DMS 273 (cell line): ENCODE data around the gene ZNF91.
A peak's percentile ranks its signal among the peaks of the same experiment; 100 is the strongest.
"Not testable (repeated sequence)": the region's sequence is repeated elsewhere in the genome, so short reads cannot be mapped to it uniquely, and the experiment has no call there.

Experiments used
- DNase-seq: peaks from one replicate; lab custom pipeline; 2025; ENCODE audit not compliant: unreplicated experiment; lab: John Stamatoyannopoulos, UW

The ZNF91 gene

DNA sequence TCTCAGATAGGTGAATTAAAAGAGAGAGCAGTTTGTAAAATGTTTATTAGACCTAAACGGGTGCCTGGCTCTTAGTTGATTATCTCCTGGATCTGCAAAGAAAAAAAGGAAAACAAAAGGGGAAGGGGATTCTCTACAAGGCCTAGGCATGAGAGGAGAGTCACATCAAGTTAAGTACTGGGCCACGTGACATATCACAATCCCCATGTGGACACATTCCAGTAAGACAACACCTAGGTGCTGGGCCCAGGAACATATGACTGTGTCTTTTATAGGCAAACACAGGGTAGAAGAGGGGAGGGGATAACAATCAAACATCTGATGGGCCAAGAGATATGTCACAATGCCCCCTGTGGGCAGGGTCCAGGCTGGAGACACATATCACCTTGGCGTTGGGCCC is 4.2 kb upstream of the ZNF91 start:
- no peak for DNase-seq

DNA sequence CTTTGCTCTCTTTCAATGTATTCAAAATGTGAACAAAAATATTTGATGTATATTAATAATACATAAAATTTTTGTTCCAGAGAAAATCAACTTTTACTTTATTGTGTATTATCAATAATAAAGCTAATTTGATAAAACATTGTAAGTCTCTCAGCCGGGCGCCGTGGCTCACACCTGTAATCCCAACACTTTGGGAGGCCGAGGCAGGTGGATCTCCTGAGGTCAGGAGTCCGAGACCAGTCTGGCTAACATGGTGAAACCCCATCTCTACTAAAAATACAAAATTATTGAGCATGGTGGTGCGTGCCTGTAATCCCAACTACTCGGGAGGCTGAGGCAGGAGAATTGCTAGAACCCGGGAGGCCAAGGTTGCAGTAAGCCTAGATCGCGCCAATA is 449 bp upstream of the ZNF91 start:
- not testable (repeated sequence) for DNase-seq

DNA sequence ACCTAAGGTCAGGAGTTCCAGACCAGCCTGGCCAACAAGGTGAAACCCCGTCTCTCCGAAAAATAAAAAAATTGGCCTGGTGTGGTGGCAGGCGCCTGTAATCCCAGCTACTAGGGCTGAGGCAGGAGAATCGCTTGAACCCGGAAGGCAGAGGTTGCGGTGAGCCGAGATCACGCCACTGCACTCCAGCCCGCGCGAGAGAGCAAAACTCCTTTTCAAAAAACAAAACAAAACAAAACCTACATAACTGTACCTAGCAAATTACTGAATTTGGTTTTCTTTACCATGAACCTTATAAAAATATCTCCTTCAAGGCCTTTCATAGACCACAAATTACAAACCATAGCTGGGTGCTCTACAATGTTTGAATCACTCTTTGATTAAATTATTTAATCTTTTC is 760 bp downstream of the ZNF91 start:
- peak; percentile 40 for DNase-seq

DNA sequence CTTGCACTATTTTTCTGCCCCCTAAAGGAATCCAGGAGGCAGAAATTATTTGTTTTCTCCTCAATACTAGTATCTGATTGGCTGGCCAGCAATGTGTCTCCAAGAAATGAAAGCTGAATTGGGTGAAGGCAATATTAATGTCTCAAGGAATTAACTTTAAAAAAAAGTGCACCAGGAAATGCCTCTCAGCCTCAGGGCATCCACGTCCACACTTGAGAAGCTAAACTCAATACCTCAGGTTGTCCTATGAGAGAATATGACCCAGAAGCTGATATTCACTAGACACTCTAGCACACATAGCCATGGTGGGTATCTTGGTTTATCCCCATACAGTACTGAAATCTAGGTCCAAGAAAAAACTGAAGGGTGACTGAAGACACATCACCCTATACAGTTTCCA is 2.1 kb downstream of the ZNF91 start:
- no peak for DNase-seq

DNA sequence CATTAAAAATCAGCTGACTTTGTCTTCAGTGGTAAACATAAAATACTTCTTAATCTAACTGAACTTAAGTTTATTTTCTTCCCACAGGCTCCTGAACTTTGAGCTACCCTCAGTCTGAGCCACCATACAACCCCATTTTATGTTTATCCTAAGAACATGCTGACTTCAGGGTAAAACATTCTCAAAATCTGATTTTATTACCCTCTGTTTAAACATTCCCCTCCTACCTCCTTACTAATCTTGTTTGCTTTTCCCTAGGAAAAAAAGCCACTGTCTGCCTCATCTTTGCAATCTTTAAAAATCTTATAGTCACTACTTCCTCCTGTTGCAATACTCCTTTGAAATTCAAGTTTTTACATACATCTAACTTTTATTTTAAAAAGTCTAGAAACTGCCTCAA is 4.0 kb downstream of the ZNF91 start:
- no peak for DNase-seq

DNA sequence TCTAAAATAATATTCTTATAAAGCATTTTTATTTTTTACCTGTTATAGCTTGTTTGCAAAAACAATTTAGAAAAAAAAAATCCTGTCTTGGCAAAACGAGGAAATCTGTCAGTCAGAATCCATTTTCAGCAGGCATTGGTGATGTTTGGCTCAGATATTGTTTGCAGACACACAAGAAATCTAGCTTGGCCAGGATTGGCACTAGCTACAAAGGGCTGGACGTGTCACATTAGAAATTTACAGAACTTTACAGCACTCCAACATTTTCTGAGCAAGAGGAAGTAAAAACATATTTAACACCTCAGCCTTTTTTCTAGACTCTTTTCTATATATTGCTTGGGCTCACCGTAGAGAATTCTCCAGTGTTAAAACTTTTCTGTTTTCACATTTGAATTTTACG is 9.9 kb downstream of the ZNF91 start:
- DNase-seq = no peak

DNA sequence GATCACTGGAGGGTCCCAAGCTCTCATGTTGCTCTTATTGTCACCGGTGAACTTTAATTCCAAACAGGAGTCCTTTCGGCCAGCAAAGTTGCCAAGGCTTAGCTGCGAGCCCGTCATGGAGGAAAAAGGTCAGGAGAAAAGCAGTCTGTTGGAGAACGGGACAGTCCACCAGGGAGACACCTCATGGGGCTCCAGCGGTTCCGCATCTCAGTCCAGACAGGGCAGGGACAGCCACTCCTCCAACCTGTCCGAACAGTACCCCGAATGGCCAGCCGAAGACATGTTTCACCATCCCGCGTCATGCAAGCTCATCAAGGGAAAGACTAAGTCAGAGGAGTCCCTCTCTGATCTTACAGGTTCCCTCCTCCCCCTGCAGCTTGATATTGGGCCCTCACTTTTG is 10.4 kb downstream of the ZNF91 start:
- DNase-seq = no peak

DNA sequence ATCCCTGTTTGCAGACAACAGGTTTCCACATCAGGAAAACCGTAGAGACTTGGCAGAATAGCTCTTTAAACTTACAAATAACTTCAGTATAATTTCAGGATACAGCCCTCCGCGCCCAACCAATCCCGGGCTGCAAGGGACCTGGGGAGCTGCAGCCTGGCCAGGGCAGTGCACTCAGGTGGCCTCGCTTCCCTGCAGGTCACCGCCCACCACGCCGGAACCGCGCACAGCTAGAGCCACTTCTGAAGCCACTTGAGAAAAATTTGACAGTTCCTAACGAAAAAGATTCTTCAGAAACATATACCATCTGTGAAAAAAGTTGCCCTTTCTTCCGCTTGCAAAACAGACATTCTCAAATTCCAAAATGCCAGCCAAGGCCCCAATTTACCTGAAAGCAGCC is 11.1 kb downstream of the ZNF91 start:
- no peak for DNase-seq

DNA sequence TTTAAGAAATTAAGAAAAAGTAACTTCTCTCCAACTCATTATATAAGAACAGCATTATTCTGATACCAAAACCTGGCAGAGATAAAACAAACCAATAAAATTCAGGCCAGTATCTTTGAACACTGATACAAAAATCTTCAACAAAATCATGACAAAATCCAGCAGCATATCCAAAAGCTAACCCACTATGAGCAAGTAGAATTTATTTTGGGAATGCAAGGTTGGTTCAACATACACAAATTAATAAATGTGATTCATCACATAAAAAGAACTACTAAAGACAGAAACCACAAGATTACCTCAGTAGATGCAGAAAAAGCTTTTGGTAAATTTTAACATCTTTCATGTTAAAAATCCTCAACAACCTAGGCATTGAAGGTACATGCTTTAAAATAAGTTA is 12.3 kb downstream of the ZNF91 start:
- no peak for DNase-seq

DNA sequence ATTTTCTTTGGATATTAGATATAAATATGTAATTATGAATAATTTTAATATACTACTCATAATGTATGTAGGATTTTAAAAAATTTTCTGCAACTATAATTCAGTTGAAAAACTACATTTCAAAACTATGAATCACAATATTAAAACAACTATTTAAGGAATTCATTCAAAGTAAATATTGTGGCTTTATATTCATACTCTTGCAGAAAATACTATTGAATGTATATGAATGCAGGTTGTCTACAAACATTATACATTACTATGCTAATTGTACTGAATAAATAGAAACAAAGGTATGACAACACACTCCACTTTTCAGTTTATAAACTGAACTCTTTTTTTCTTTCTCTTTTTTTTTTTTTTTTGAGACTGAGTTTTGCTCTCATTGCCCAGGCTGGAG is 14.2 kb downstream of the ZNF91 start:
- no peak for DNase-seq

DNA sequence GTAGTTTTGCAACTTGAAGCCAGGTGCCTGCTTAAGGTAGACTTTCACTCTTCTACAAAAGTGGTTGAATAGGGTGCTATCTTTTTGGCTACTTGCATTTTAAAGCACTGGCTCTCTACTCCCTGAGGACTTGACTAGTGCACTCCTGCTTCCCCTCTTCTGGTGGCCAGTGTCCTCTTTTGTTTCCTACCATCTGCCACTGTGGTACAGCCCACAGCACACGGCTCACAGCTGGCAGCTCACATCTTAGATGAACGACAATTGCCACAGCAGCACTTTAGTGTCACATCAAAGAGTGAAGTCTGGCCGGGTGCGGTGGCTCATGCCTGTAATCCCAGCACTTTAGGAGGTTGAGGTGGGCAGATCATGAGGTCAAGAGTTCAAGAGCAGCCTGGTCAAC is 15.6 kb downstream of the ZNF91 start:
- DNase-seq = not testable (repeated sequence)

DNA sequence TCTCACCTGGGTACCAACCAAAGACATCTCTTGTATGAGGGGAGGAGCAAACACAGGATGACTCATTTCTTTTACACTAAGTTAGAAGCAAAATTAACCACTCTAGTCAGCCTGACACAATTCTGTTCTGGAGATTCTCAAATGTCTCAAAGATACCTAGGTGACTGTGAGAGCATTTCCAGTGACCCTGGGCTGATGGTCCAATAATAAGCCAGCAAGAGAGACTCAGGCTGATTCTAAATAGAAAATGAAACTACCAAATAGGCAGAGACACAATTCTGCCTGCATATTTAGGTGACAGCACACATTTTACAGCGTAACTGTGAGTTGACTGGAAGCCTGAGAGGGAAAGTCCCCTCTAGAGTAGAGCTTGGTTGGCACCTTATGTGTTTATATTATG is 16.3 kb downstream of the ZNF91 start:
- no peak for DNase-seq

DNA sequence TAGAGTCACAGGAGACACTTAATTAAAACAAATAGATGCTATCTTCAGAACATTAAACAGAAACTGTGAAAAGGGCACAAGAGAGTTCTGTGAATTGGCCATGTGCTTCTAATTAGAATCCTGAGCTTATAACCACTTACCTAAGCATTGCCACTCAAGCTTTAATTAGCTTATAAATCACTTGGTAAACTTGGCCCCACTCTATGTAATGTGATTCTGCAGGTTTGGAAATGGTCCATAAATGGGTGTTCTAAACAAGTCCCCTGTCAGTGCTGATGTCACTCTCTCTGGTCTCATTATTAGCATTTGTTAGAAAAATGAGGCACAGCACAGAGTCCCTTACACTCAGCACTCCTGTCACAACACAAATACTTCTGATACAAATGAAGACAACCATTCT is 18.0 kb downstream of the ZNF91 start:
- peak; percentile 19 for DNase-seq

DNA sequence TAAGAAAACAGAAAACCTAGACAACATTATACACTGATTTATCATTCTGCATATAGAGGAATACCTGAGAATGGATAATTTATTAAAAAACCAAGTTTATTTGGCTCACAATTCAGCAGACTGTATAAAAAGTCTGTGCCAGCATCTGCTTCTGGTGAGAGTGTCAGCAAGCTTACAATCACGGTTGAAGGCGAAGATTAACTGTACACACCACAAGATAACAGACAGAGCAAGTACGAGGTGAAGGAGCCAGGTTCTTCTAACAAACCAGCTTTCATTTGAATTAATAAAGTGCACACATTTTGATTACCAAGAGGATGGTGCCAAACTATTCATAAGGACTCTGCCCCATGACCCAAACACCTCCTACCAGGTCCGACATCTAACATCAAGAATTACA is 28.8 kb downstream of the ZNF91 start:
- no peak for DNase-seq

DNA sequence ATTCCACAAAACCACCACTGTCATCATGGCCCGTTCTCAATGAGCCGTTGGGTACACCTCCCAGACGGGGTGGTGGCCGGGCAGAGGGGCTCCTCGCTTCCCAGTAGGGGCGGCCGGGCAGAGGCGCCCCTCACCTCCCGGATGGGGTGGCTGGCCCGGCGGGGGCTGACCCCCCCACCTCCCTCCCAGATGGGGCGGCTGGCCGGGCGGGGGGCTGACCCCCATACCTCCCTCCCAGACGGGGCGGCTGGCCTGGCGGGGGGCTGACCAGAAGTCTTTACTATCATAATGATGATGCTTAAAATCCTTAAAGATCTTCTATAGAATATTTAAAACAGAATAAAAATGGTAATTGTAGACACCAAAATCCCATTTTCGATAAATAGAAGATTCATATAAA is 29.2 kb downstream of the ZNF91 start:
- not testable (repeated sequence) for DNase-seq

DNA sequence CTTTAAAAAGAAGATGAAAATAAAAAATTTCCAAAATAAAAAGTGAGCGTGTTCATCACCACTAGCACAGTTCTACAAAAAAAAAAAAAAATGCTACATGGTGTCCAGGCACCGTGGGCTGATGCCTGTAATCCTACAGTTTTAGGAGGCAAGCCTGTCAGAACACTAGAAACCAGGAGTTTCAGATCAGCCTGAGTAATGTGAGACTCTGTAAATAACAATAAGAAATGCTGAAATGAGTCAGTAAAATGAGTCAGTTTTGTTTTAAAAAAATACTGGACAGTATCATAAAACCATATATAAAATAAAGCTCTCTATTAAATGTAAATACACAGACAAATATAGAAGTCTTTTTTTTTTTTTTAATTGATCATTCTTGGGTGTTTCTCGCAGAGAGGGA is 30.0 kb downstream of the ZNF91 start:
- DNase-seq = no peak

DNA sequence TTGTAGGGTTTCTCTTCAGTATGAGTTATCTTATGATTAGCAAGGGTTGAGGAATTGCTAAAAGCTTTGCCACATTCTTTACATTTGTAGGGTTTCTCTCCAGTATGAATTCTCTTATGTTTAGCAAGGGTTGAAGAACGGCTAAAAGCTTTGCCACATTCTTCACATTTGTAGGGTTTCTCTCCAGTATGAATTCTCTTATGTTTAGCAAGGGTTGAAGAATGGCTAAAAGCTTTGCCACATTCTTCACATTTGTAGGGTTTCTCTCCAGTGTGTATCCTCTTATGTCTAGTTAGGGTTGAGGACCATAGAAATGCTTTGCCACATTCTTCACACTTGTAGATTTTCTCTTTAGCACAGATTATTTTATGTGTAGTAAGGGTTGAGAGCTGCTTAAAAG is 33.4 kb downstream of the ZNF91 start:
- peak; percentile 3 for DNase-seq

DNA sequence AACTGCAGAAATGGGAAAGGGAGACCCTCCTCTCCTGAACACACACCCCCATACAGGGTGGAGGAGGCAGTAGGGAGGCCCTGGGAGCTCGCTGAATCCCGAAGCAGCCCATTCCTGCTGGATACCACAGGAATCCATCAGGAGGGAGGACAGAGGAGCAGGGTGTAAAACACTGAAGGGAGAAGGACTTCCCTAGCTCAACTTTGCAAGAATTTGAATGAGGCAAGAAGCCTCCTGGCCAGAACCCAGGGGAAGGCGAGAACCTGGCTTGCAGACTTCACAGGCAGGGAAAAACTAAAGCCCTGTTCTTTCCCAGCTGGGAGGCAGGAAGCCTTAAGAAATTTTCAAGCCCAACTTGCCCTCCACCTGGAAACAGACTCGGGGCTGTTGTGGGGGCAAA is 43.5 kb downstream of the ZNF91 start:
- no peak for DNase-seq

DNA sequence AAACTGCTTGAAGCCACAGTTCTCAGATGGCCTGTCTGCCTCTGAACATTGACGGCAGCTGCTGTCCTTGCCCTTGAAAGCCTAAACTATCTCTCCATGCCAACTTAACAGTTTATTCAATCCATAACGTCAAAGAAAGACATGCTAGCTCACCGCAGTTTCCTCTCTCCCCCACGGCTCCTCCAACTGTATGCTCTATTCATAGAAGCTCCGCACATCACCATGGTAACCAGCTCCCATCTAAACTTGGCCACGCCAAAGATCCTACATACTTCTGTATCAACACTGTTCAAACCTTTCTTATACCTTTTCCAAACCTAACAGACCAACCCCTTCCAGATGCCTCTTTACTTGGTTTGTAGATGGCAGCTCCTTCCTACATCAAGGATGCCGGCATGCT is 48.6 kb downstream of the ZNF91 start:
- DNase-seq = no peak

DNA sequence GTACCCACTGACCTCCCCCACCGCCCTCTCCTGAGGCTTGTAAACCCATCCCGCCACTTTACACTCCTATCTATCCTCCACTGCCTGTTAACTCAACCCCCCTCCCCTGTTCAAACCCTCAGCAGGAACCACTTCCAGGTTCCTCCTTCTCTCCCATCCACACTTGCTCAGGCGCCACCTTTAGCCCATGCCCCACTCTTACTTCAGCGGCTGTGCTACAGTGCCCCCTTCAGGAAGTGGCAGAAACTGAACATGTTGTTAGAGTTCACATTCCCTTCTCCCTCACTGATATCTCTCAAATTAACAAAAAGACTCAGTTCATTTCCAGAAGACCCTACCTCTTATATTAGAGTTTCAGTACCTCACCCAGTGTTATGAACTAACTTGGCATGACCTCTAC is 49.4 kb downstream of the ZNF91 start:
- DNase-seq = no peak

DNA sequence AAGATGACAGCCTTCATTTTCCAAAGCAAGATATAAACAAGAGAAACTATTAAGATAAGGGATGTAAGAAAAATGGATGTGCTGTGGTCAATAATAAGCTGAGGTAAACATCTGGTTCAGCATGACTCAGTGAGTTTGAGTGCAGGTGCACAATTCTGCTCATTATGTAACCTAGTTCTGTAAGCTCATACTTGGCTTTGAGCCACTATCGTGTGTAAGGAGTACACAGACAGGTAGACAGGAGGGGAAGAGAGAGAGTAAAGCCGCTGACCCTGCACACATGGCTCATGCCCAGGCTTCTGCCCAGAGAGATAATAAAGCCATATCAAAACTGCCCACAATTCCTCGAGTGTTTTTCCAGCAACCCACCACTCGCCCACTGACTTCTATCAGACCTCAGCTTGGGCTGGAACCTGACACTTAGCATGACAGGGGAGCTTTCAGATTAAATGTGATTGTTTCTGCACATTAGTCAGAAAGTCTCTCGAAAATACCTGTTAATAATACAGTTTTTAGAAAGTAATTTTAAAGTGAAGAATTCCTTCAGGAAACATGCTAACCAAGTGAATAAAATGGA is 51.7 kb downstream of the ZNF91 start:
- DNase-seq = peak; percentile 9

DNA sequence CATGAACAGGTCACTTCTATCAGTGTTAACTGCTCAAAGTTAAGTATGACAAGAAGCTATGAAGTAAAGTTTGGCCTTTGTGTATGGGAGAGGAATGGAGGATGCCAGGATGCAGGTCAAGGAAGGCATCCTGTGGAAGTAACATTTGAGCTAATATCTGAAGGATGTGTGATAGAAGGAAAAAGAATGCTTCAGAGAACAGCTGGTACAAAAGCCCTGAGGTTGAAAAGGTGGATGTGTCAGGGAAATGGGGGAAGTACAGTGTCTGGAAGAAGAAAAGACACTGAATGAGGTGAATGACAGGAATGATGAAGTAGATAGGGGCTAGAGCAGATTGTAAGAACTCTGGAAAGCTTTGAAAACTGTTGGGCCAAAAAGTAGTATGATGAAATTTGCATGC is 67.1 kb downstream of the ZNF91 start:
- no peak for DNase-seq

DNA sequence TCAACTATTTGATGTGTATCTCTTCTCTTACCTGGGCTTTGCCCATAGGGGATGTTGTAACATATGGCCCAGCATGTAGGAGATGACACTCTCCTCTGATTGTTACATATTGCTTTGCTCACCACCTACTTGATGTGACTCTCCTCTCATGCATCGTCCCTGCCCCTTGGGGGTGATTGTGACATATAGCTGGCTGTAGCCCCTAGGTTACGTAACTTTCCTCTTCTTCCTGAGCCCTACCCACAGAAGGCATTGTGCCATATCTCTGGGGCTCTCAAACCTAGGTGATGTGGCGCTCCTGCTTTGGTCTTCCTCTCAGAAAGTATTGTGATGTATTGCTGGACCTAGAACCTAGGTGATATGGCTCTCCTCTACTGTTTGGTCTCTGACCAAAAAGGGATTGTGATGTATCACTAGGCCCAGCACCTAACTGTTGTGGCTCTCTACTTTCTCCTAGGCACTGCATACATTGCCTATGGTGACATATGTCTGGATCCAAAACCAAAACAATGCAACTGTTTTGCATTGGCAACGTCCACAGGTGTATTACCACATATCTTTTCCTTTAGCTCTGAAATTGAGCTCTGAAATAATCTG is 73.2 kb downstream of the ZNF91 start:
- DNase-seq = peak; percentile 4
